Fibroblast of lung (primary cell): ENCODE measurements around the gene NECAP2. TPM values are rescaled to one million over a fixed set of nuclear protein-coding genes. Genes with fewer than 3 reads are reported as not detected.
"Not testable (repeated sequence)": the region's sequence is repeated elsewhere in the genome, so short reads cannot be mapped to it uniquely, and the experiment has no call there.

Experiments used
- DNase-seq, 2 donors: peaks; one replicate each; pipeline versions ENCODE4 v3.0.0 to v3.0.0-alpha.2; 2010; ENCODE audit warnings: low read depth in 2 of 2
- H2AFZ ChIP-seq: 2 replicates; pipeline ENCODE4 v1.5.1; 2012; ENCODE audit warnings: low read length, control low read depth, inconsistent platforms
- H3K27ac ChIP-seq: 2 replicates; pipeline ENCODE4 v1.5.1; 2011; ENCODE audit warnings: low read length, control low read depth; ENCODE audit not compliant: insufficient read depth
- H3K27me3 ChIP-seq: 2 replicates; pipeline ENCODE4 v1.5.1; 2011; ENCODE audit warnings: mild to moderate bottlenecking, low read length; ENCODE audit not compliant: control insufficient read depth, insufficient read depth
- H3K36me3 ChIP-seq: 2 replicates; pipeline ENCODE4 v1.5.1; 2011; ENCODE audit warnings: low read length; ENCODE audit not compliant: control insufficient read depth, insufficient read depth
- H3K4me1 ChIP-seq: 2 replicates; pipeline ENCODE4 v1.5.1; 2011; ENCODE audit warnings: low read length; ENCODE audit not compliant: control insufficient read depth, insufficient read depth; ENCODE audit errors: extremely low read depth
- H3K4me2 ChIP-seq: 2 replicates; pipeline ENCODE4 v1.5.1; 2011; ENCODE audit warnings: low read length, control low read depth; ENCODE audit not compliant: insufficient read depth; ENCODE audit errors: extremely low read depth
- H3K4me3 ChIP-seq, 4 experiments: fragments of 200-600 bp in 1 of 4; sonication (generic) in 1 of 4; replicated peaks in 1 of 4; 2 replicates each; pipeline ENCODE4 v1.5.1; 2011 to 2016; ENCODE audit warnings: low read length in 4 of 4, low read depth in 3 of 4, mild to moderate bottlenecking in 3 of 4, control low read depth in 2 of 4, inconsistent platforms in 1 of 4, mixed read lengths in 1 of 4; ENCODE audit not compliant: insufficient read depth in 1 of 4; ENCODE audit errors: control extremely low read depth in 1 of 4
- H3K79me2 ChIP-seq: 2 replicates; pipeline ENCODE4 v1.5.1; 2012; ENCODE audit warnings: mild to moderate bottlenecking, low read length, inconsistent platforms; ENCODE audit not compliant: control insufficient read depth, insufficient read depth
- H3K9ac ChIP-seq: 2 replicates; pipeline ENCODE4 v1.5.1; 2011; ENCODE audit warnings: mild to moderate bottlenecking, low read length, control low read depth; ENCODE audit not compliant: insufficient read depth
- H3K9me3 ChIP-seq: 2 replicates; pipeline ENCODE4 v1.5.1; 2012; ENCODE audit warnings: low read depth, low read length; ENCODE audit not compliant: control insufficient read depth, insufficient read depth
- H4K20me1 ChIP-seq: 2 replicates; pipeline ENCODE4 v1.5.1; 2011; ENCODE audit warnings: low read length; ENCODE audit not compliant: control insufficient read depth, insufficient read depth; ENCODE audit errors: extremely low read depth
- EZH2 ChIP-seq: IDR thresholded peaks from 2 replicates; pipeline ENCODE4 v1.5.1; 2012; ENCODE audit warnings: low read length, control low read depth, mild to moderate bottlenecking; ENCODE audit errors: missing control alignments
- polyA plus RNA-seq, 2 donors: library from polyadenylated mRNA; depleted of rRNA in 1 of 2; stranded (reverse) in 1 of 2; unstranded in 1 of 2; fragments of >200 nt; gene quantifications; 2 replicates each; pipeline ENCODE4 v1.2.1, GENCODE V29; 2011 to 2012; ENCODE audit warnings: missing spikeins in 1 of 2
- total RNA-seq: library from RNA; depleted of rRNA; stranded (reverse); fragments of >200 nt; gene quantifications from 2 replicates; pipeline ENCODE4 v1.2.1, GENCODE V29; 2014
- TF ChIP-seq, protein P1 (sequence below), 2 donors: IDR thresholded peaks in 1 of 2; conservative IDR thresholded peaks in 1 of 2; 1 replicate in 1 of 2; 2 replicates in 1 of 2; pipeline ENCODE4 v1.5.1; 2011 to 2012; ENCODE audit warnings: low read length in 2 of 2, control low read depth in 1 of 2, inconsistent platforms in 1 of 2, low read depth in 1 of 2, mild to moderate bottlenecking in 1 of 2

NECAP2 gene
- total and polyA plus RNA-seq, 2 donors (not counting 1 experiment from before 2014, with no cell fraction given) = 83.9 to 97.0 TPM

DNA sequence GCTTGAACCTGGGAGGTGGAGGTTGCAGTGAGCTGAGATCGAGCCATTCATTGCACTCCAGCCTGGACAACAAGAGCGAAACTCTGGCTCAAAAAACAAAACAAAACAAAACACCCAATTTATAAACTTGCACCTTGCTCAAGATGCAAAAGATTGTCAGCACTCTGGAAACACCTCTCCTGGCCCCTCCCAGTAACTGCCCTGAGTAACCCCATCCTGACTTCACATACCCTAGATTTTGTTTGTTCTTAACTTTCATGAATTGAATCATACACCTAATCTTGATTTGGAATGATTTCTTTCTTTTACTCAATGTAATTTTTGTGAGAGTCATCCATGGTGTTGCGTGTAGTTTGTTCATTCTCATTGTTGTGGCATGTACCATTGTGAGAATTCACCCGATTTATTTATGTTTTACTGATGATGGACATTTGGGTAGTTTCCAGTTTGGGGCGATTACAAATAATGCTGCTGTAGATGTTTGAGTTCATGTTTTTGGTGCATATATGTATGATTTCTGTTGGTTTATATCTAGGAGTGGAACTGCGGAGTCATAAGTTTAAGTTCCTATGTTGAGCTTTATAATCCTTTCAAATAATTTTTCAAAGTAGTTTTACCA, 10.4 kb downstream of the NECAP2 start:
- Histone ChIP-seq H3K9ac (no peak overlapping the region), H3K9me3 (no peaks in the 10 kb centered on the region), H3K79me2 (peaks cover 6% of the 10 kb centered on the region), H3K4me1 (no peaks in the 10 kb centered on the region), H3K36me3 (peaks cover 32% of the 10 kb centered on the region), H2AFZ (no peak overlapping the region), H3K4me2 (no peak overlapping the region), H4K20me1 (no peaks in the 10 kb centered on the region), H3K27ac (no peak overlapping the region), H3K4me3 (no peak overlapping the region), H3K27me3 (no peaks in the 10 kb centered on the region)
- no peak for TF ChIP-seq EZH2
- TF ChIP-seq, protein P1, sequence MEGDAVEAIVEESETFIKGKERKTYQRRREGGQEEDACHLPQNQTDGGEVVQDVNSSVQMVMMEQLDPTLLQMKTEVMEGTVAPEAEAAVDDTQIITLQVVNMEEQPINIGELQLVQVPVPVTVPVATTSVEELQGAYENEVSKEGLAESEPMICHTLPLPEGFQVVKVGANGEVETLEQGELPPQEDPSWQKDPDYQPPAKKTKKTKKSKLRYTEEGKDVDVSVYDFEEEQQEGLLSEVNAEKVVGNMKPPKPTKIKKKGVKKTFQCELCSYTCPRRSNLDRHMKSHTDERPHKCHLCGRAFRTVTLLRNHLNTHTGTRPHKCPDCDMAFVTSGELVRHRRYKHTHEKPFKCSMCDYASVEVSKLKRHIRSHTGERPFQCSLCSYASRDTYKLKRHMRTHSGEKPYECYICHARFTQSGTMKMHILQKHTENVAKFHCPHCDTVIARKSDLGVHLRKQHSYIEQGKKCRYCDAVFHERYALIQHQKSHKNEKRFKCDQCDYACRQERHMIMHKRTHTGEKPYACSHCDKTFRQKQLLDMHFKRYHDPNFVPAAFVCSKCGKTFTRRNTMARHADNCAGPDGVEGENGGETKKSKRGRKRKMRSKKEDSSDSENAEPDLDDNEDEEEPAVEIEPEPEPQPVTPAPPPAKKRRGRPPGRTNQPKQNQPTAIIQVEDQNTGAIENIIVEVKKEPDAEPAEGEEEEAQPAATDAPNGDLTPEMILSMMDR (conservative IDR thresholded peaks at IDR 0.05 in 1 of 2, IDR thresholded peaks at IDR 0.05 in 1 of 2; ENCODE audit: low read depth in 1 of 2, low read length in 2 of 2) = no peak
- DNase-seq = no peak

DNA sequence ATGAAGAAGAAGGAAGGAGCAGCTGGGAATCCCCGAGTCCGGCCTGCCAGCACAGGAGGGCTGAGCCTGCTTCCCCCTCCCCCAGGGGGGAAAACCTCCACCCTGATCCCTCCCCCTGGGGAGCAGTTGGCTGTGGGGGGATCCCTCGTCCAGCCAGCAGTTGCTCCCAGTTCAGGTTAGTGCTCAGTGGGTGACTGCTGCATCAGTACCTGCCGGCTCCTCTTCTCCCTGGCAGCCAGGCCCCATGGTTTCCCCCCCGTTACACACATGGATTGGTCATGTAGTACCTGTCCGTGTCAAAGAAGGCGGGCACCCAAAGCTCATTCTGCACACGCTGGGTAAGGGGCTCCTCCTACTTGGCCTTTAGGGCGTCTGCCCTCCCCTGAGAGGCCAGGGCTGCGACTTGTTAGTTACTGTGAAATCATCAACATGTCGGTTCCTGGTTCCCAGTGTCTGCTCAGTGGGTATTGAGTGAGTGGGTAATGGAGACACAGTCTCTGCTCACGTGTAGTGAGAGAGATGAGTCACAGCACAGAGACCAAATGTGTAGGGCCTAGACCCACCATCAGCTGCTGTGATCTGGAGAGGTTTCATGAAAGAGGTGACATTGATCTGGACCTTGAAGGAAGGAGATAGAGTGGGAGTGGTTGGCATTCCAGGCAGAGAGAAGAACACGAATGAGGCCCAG, 11.5 kb downstream of the NECAP2 start:
- H3K9me3 ChIP-seq = no peaks in the 10 kb centered on the region
- no peaks in the 10 kb centered on the region for H4K20me1 ChIP-seq
- no peak overlapping the region for H3K9ac ChIP-seq
- H3K4me1 ChIP-seq = no peaks in the 10 kb centered on the region
- no peak for DNase-seq
- no peak overlapping the region for H2AFZ ChIP-seq
- no peak overlapping the region for H3K27ac ChIP-seq
- TF ChIP-seq, protein P1 (conservative IDR thresholded peaks at IDR 0.05 in 1 of 2, IDR thresholded peaks at IDR 0.05 in 1 of 2; ENCODE audit: low read depth in 1 of 2, low read length in 2 of 2) = no peak
- TF ChIP-seq EZH2 = no peak
- H3K79me2 ChIP-seq = peaks cover 6% of the 10 kb centered on the region
- H3K4me2 ChIP-seq = no peak overlapping the region
- H3K27me3 ChIP-seq = no peaks in the 10 kb centered on the region
- H3K4me3 ChIP-seq = no peak overlapping the region
- peaks cover 30% of the 10 kb centered on the region for H3K36me3 ChIP-seq

DNA sequence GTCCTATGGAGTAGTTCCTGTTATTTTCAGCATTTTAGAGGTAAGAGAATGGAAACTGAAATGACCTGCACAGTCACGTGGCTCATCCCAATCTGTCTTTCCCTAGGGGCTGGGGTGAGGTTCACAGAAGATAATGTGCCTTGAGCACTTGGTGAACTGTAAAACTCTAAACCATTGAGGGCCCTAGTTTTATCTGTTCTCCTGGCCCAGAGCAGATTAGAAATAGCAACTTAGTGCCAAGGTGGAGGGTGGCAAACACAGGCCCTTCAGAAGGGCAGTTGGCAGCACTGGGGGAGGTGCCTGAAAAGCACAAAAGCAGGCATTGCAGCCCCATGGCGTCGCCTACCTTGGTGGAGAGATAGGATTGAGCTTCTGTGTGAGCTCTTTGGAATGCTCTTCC, 14.4 kb downstream of the NECAP2 start:
- H3K27me3 ChIP-seq, H3K9me3 ChIP-seq, H3K4me3 ChIP-seq, H2AFZ ChIP-seq, DNase-seq, H3K79me2 ChIP-seq, H3K9ac ChIP-seq, H3K4me1 ChIP-seq, H3K27ac ChIP-seq, H3K4me2 ChIP-seq, H4K20me1 ChIP-seq: not testable (repeated sequence)
- H3K36me3 ChIP-seq = peaks cover 20% of the 10 kb centered on the region

- H3K27ac ChIP-seq, H4K20me1 ChIP-seq, H3K79me2 ChIP-seq, H3K27me3 ChIP-seq, H3K9me3 ChIP-seq, DNase-seq, H2AFZ ChIP-seq, H3K4me3 ChIP-seq, H3K9ac ChIP-seq, H3K4me1 ChIP-seq, H3K4me2 ChIP-seq: not testable (repeated sequence)
- H3K36me3 ChIP-seq = peaks cover 18% of the 10 kb centered on the region
Observed at GRCh38 chr1:16456151-16456550, 15.6 kb downstream of the NECAP2 start.
